H9 (cell line): ENCODE data around the gene MOCOS. TPM values are rescaled to one million over a fixed set of nuclear protein-coding genes. Genes with fewer than 3 reads are reported as not detected.
A peak's percentile ranks its signal among the peaks of the same experiment; 100 is the strongest.

Source experiments
- DNase-seq: peaks from one replicate; pipeline ENCODE4 v3.0.0-alpha.2; 2017
- H2AFZ ChIP-seq: one replicate; pipeline ENCODE4 v1.6.1; 2013; ENCODE audit warnings: mild to moderate bottlenecking, low read length, control low read depth, moderate library complexity
- H2AK5ac ChIP-seq: 2 replicates; pipeline ENCODE4 v1.6.1; 2013; ENCODE audit warnings: low read length, control low read depth, mixed read lengths; ENCODE audit not compliant: insufficient read length
- H2BK120ac ChIP-seq: one replicate; pipeline ENCODE4 v1.6.1; 2013; ENCODE audit warnings: low read depth, mild to moderate bottlenecking, low read length, control low read depth, inconsistent platforms; ENCODE audit not compliant: poor library complexity, severe bottlenecking
- H2BK12ac ChIP-seq: 2 replicates; pipeline ENCODE4 v1.6.1; 2013; ENCODE audit warnings: low read length, control low read depth, mixed read lengths, low read depth; ENCODE audit not compliant: insufficient read length
- H2BK15ac ChIP-seq: 2 replicates; pipeline ENCODE4 v1.6.1; 2013; ENCODE audit warnings: low read depth, low read length, control low read depth
- H2BK20ac ChIP-seq: one replicate; pipeline ENCODE4 v1.6.1; 2013; ENCODE audit warnings: low read depth, mild to moderate bottlenecking, low read length, control low read depth, inconsistent platforms; ENCODE audit not compliant: poor library complexity, severe bottlenecking
- H2BK5ac ChIP-seq: 2 replicates; pipeline ENCODE4 v1.6.1; 2013; ENCODE audit warnings: low read length, control low read depth, mixed read lengths; ENCODE audit not compliant: insufficient read length
- H3K14ac ChIP-seq: 2 replicates; pipeline ENCODE4 v1.6.1; 2013; ENCODE audit warnings: low read length, control low read depth; ENCODE audit not compliant: insufficient read depth
- H3K18ac ChIP-seq: 2 replicates; pipeline ENCODE4 v1.6.1; 2013; ENCODE audit warnings: low read depth, mild to moderate bottlenecking, mixed read lengths, low read length, control low read depth; ENCODE audit not compliant: insufficient read length
- H3K23ac ChIP-seq: 2 replicates; pipeline ENCODE4 v1.6.1; 2013; ENCODE audit warnings: low read length, control low read depth, mixed read lengths, low read depth; ENCODE audit not compliant: insufficient read length
- H3K23me2 ChIP-seq: 2 replicates; pipeline ENCODE4 v1.6.1; 2013; ENCODE audit warnings: low read depth, mild to moderate bottlenecking, mixed read lengths, low read length, control low read depth; ENCODE audit not compliant: insufficient read length, poor library complexity, severe bottlenecking
- H3K27ac ChIP-seq: 2 replicates; pipeline ENCODE4 v1.5.1; 2013; ENCODE audit warnings: low read length, control low read depth, mixed read lengths, low read depth; ENCODE audit not compliant: insufficient read length
- H3K27me3 ChIP-seq: 2 replicates; pipeline ENCODE4 v1.6.1; 2013; ENCODE audit warnings: low read length, control low read depth, inconsistent platforms; ENCODE audit not compliant: insufficient read depth
- H3K4ac ChIP-seq: 2 replicates; pipeline ENCODE4 v1.6.1; 2013; ENCODE audit warnings: low read depth, mild to moderate bottlenecking, control low read depth, inconsistent platforms, low read length, moderate library complexity
- H3K4me1 ChIP-seq: 2 replicates; pipeline ENCODE4 v1.6.1; 2013; ENCODE audit warnings: low read length, control low read depth, inconsistent platforms; ENCODE audit not compliant: insufficient read depth
- H3K4me2 ChIP-seq: 2 replicates; pipeline ENCODE4 v1.6.1; 2013; ENCODE audit warnings: low read length, control low read depth, mixed read lengths; ENCODE audit not compliant: insufficient read length, insufficient read depth
- H3K56ac ChIP-seq: 2 replicates; pipeline ENCODE4 v1.6.1; 2013; ENCODE audit warnings: low read depth, mild to moderate bottlenecking, mixed read lengths, low read length, control low read depth; ENCODE audit not compliant: insufficient read length
- H3K79me1 ChIP-seq: 2 replicates; pipeline ENCODE4 v1.6.1; 2013; ENCODE audit warnings: low read depth, mild to moderate bottlenecking, moderate library complexity, low read length, control low read depth, inconsistent platforms; ENCODE audit not compliant: insufficient read depth, poor library complexity, severe bottlenecking
- H3K79me2 ChIP-seq: 2 replicates; pipeline ENCODE4 v1.6.1; 2013; ENCODE audit warnings: low read length, control low read depth, inconsistent platforms; ENCODE audit not compliant: insufficient read depth
- H3K9ac ChIP-seq: 2 replicates; pipeline ENCODE4 v1.6.1; 2013; ENCODE audit warnings: low read length, control low read depth, mixed read lengths; ENCODE audit not compliant: insufficient read length; ENCODE audit errors: extremely low read depth
- H3K9me3 ChIP-seq: one replicate; pipeline ENCODE4 v1.6.1; 2013; ENCODE audit warnings: low read depth, low read length, inconsistent platforms; ENCODE audit not compliant: control insufficient read depth
- H3T11ph ChIP-seq: one replicate; pipeline ENCODE4 v1.6.1; 2013; ENCODE audit warnings: mild to moderate bottlenecking, low read length, control low read depth, inconsistent platforms
- H4K20me1 ChIP-seq: one replicate; pipeline ENCODE4 v1.6.1; 2013; ENCODE audit not compliant: control insufficient read depth, insufficient read length, insufficient read depth
- H4K5ac ChIP-seq: 2 replicates; pipeline ENCODE4 v1.6.1; 2013; ENCODE audit warnings: low read depth, mild to moderate bottlenecking, mixed read lengths, low read length, control low read depth; ENCODE audit not compliant: insufficient read length
- H4K8ac ChIP-seq: replicated peaks from 2 replicates; pipeline ENCODE4 v1.6.1; 2013; ENCODE audit warnings: low read length, control low read depth, mixed read lengths, low read depth; ENCODE audit not compliant: insufficient read length
- H4K91ac ChIP-seq: 2 replicates; pipeline ENCODE4 v1.6.1; 2013; ENCODE audit warnings: low read depth, mild to moderate bottlenecking, moderate library complexity, mixed read lengths, low read length, control low read depth; ENCODE audit not compliant: insufficient read length
- H3K27ac Mint-ChIP-seq, 3 experiments: 2 replicates in 2 of 3; 3 replicates in 1 of 3; pipeline ENCODE4 v1.8.0; 2020 to 2021; ENCODE audit warnings: mixed read lengths in 3 of 3, mild to moderate bottlenecking in 1 of 3, moderate library complexity in 1 of 3
- H3K27me3 Mint-ChIP-seq: 2 replicates; pipeline ENCODE4 v1.8.0; 2021; ENCODE audit warnings: low read depth, mild to moderate bottlenecking, moderate library complexity, mixed read lengths
- H3K36me3 Mint-ChIP-seq, 3 experiments: 2 replicates in 2 of 3; 3 replicates in 1 of 3; pipeline ENCODE4 v1.8.0; 2020 to 2021; ENCODE audit warnings: low read depth in 3 of 3, mixed read lengths in 3 of 3; ENCODE audit not compliant: insufficient read depth in 1 of 3
- H3K4me1 Mint-ChIP-seq, 2 experiments: 2 replicates each; pipeline ENCODE4 v1.8.0; 2020; ENCODE audit warnings: mixed read lengths in 2 of 2
- H3K4me3 Mint-ChIP-seq, 2 experiments: 2 replicates in 1 of 2; 3 replicates in 1 of 2; pipeline ENCODE4 v1.8.0; 2020 to 2021; ENCODE audit warnings: mild to moderate bottlenecking in 2 of 2, mixed read lengths in 2 of 2, moderate library complexity in 1 of 2
- H3K9me3 Mint-ChIP-seq, 2 experiments: 2 replicates in 1 of 2; 3 replicates in 1 of 2; pipeline ENCODE4 v1.8.0; 2020; ENCODE audit warnings: mild to moderate bottlenecking in 2 of 2, mixed read lengths in 2 of 2, moderate library complexity in 1 of 2
- CTCF ChIP-seq: fragments of 200-600 bp; sonication (generic); conservative IDR thresholded peaks from 3 replicates; pipeline ENCODE4 v1.8.0; 2021; ENCODE audit warnings: antibody characterized with exemption, mild to moderate bottlenecking
- WGBS: extraction: QIAGEN DNeasy Blood & Tissue Kit; methylation state at CpG from one replicate; pipeline ENCODE4 v1.1.7; 2013; ENCODE audit warnings: missing lambda C conversion rate, low lambda C conversion rate, mixed read lengths; ENCODE audit not compliant: insufficient read length; ENCODE audit errors: extremely low coverage; 5-methylcytosine and 5-hydroxymethylcytosine counted together
- total RNA-seq: library from RNA; stranded (reverse); gene quantifications from 2 replicates; pipeline ENCODE4 v1.2.1, GENCODE V29; 2021

Gene MOCOS
- total RNA-seq, 1 experiment from 2014 or later, result 6.0 TPM

- H2BK5ac ChIP-seq, result no peak overlapping the region
- H3K9ac ChIP-seq, result no peak overlapping the region
- no peak overlapping the region for H3K27ac Mint-ChIP-seq
These were observed 1.3 kb upstream of the MOCOS start for GRCh38 chr18:36185901-36186460.

More at GRCh38 chr18:36185901-36186460, 1.3 kb upstream of the MOCOS start:
- Mint-ChIP-seq H3K36me3 (peaks cover 0 to 4% (median 1%) of the 10 kb centered on the region in 3 experiments; a peak in 3 of 7 replicates), H3K9me3 (no peaks in the 10 kb centered on the region; a peak in 1 of 5 replicates), H3K4me1 (peaks cover 34 to 41% of the 10 kb centered on the region in 2 experiments), H3K4me3 (peak overlapping the region; percentile 81 to 86), H3K27me3 (peaks cover 53% of the 10 kb centered on the region)
- peaks cover 3% of the 10 kb centered on the region; the same call in 1 of the 2 replicates for H3K79me2 ChIP-seq
- no peak overlapping the region for H3T11ph ChIP-seq
- no peak overlapping the region for H2AK5ac ChIP-seq
- no peak overlapping the region for H3K56ac ChIP-seq
- no peak overlapping the region for H2BK15ac ChIP-seq
- H3K27me3 ChIP-seq, result peaks cover 5% of the 10 kb centered on the region; the same call in 1 of the 2 replicates
- H4K20me1 ChIP-seq, result no peaks in the 10 kb centered on the region
- no peaks in the 10 kb centered on the region for H3K79me1 ChIP-seq
- H2BK20ac ChIP-seq, result no peak overlapping the region
- H3K18ac ChIP-seq, result no peak overlapping the region
- no peaks in the 10 kb centered on the region for H3K9me3 ChIP-seq
- H2BK120ac ChIP-seq, result no peak overlapping the region
- WGBS, result no CpG with 5 or more reads among the region's 18 CpGs
- H3K4me2 ChIP-seq, result peak overlapping the region; percentile 59
- H3K4ac ChIP-seq, result no peak overlapping the region
- no peak overlapping the region for H2AFZ ChIP-seq
- no peak overlapping the region for H4K5ac ChIP-seq
- no peak overlapping the region for H3K23ac ChIP-seq
- no peak overlapping the region for H3K27ac ChIP-seq
- peaks cover 11% of the 10 kb centered on the region for H3K23me2 ChIP-seq
- no peak overlapping the region for H2BK12ac ChIP-seq
- DNase-seq, result no peak
- H4K91ac ChIP-seq, result no peak overlapping the region
- no peak overlapping the region for H4K8ac ChIP-seq
- no peak overlapping the region for H3K14ac ChIP-seq
- H3K4me1 ChIP-seq, result peaks cover 4% of the 10 kb centered on the region; the same call in 1 of the 2 replicates
- no peak for TF ChIP-seq CTCF
